LNCAP (cell line): ENCODE data around the gene UBE2G2.

Experiments
- TF ChIP-seq, protein P1 (sequence below): fragments of 450-650 bp; IDR thresholded peaks from 2 replicates; pipeline ENCODE4 v1.5.1; 2017; ENCODE audit warnings: mild to moderate bottlenecking

UBE2G2 gene

DNA sequence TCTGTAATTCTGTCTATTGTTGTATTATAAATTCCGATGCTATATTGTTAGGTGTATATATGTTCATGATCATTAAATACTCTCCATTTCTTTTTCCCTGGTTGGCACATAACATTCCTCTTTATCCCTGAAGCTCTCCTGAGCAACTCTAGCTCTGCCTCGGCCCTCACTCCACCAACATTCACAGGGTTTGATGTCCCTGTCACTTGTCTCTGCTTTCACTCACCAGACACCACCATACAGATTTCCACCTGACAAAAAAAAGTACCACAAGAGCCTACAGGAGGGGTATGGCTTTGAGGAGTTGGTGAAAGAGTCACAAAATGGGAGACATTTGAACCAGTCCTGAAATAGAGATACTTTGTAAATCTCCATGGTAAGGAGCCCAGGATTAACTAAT is 81.5 kb downstream of the UBE2G2 start:
- TF ChIP-seq, protein P1, sequence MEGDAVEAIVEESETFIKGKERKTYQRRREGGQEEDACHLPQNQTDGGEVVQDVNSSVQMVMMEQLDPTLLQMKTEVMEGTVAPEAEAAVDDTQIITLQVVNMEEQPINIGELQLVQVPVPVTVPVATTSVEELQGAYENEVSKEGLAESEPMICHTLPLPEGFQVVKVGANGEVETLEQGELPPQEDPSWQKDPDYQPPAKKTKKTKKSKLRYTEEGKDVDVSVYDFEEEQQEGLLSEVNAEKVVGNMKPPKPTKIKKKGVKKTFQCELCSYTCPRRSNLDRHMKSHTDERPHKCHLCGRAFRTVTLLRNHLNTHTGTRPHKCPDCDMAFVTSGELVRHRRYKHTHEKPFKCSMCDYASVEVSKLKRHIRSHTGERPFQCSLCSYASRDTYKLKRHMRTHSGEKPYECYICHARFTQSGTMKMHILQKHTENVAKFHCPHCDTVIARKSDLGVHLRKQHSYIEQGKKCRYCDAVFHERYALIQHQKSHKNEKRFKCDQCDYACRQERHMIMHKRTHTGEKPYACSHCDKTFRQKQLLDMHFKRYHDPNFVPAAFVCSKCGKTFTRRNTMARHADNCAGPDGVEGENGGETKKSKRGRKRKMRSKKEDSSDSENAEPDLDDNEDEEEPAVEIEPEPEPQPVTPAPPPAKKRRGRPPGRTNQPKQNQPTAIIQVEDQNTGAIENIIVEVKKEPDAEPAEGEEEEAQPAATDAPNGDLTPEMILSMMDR, result no peak
